Upper lobe of left lung (tissue), 6 donors: ENCODE measurements around the gene TRPC4. TPM values are rescaled to one million over a fixed set of nuclear protein-coding genes. Genes with fewer than 3 reads are reported as not detected.

Source experiments
- ATAC-seq, 2 donors: fragments of 200-7000 bp; cut with Tn5 transposase; one replicate each; pipeline ENCODE4 v1.9.1; 2022; ENCODE audit warnings: mild to moderate bottlenecking in 2 of 2, moderate library complexity in 2 of 2; ENCODE audit not compliant: low FRiP score in 2 of 2
- DNase-seq, 2 donors: peaks; one replicate each; pipeline ENCODE4 v3.0.0-alpha.2; 2019 to 2020
- H3K27ac ChIP-seq, 4 donors: fragments of 200-600 bp; sonication (generic); one replicate each; pipeline ENCODE4 v1.5.1; 2016 to 2019
- H3K27me3 ChIP-seq, 4 donors: fragments of 200-600 bp; sonication (generic); one replicate each; pipeline ENCODE4 v1.5.1; 2017 to 2019
- H3K36me3 ChIP-seq, 4 donors: fragments of 200-600 bp; sonication (generic); one replicate each; pipeline ENCODE4 v1.5.1; 2016 to 2019
- H3K4me1 ChIP-seq, 4 donors: fragments of 200-600 bp; sonication (generic); one replicate each; pipeline ENCODE4 v1.5.1; 2018 to 2019
- H3K4me3 ChIP-seq, 4 donors: fragments of 200-600 bp; sonication (generic); one replicate each; pipeline ENCODE4 v1.5.1; 2017 to 2019; ENCODE audit warnings: mild to moderate bottlenecking in 2 of 4, moderate library complexity in 1 of 4
- H3K9me3 ChIP-seq, 4 donors: fragments of 200-600 bp; sonication (generic); one replicate each; pipeline ENCODE4 v1.5.1; 2018 to 2019
- EP300 ChIP-seq, 4 donors: sonication (generic); formaldehyde crosslinking; IDR thresholded peaks; one replicate each; pipeline ENCODE4 v1.5.1; 2017; ENCODE audit warnings: antibody characterized with exemption in 4 of 4, control low read depth in 2 of 4
- POLR2A ChIP-seq, 4 donors: fragments of 450-650 bp; IDR thresholded peaks; one replicate each; pipeline ENCODE4 v1.5.1; 2016 to 2017; ENCODE audit warnings: antibody characterized with exemption in 4 of 4, mild to moderate bottlenecking in 2 of 4
- POLR2AphosphoS5 ChIP-seq, 2 donors: sonication (generic); formaldehyde crosslinking; IDR thresholded peaks; one replicate each; pipeline ENCODE4 v1.5.1; 2017; ENCODE audit warnings: antibody characterized with exemption in 2 of 2
- WGBS, 2 donors: methylation state at CpG; one replicate each; pipeline ENCODE4 v1.1.5; 2017 to 2018; 5-methylcytosine and 5-hydroxymethylcytosine counted together
- total RNA-seq, 6 donors: library from RNA; depleted of rRNA in 4 of 6; stranded (reverse); fragments of >200 nt in 4 of 6; gene quantifications; one replicate each; pipeline versions ENCODE4 v1.1.0 to v1.2.1, GENCODE V29; 2016 to 2021
- TF ChIP-seq, protein P1 (sequence below), 6 experiments: fragments of 450-650 bp in 4 of 6; fragments of 200-600 bp in 2 of 6; sonication (generic) in 2 of 6; IDR thresholded peaks; one replicate each; pipeline ENCODE4 v1.5.1; 2016 to 2019; ENCODE audit warnings: antibody characterized with exemption in 6 of 6
- donor health status: DM: no; HTN: no; CAD: no; lungs with moderate emphysema.
- donor health status: DM: no; HTN: yes; CAD: no; lungs with severe emphysema.

The TRPC4 gene
- total RNA-seq, 6 donors from 2014 or later, result 0.39 to 6.3 (median 1.8) TPM

DNA sequence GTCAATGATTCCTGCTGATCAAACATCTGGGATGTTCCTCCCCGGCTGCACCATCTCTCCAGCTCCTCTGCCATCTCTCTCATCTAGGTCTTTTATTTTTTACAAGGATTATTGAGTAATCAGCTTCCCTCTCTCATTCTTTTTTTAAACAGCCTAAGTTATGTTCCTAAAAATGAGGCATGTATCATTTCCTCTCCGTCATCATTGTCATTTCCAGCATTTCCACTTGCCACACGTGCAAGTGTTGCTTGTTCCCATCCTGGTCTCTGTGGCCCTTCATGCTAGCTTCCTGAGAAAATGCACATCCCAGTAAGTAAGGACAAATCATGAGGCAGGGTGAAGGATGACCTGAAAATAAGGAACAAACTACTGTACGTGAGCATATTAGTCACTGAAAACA lies 168.3 kb downstream of the TRPC4 start:
- WGBS, 2 donors, result 34 to 49% methylated on average over 4 of the region's 4 CpGs

DNA sequence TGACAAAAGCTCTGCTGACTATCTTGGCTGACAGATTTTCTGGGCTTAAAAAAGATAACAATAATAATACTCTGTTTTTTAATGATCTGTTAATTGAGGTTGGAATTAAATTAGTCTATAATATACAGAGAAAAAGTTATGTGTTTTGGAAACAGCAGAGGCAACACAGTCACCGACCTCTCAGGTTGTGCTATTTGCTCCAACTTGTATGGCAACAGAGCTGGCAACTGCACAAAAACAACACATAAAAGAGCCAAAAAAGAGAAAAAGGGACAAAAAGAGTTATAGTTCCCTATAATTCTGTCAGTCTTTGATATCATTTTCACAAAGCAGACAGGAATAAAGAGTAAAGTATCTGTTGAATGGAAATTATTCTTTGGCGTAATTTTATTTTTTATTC lies 168.7 kb downstream of the TRPC4 start:
- no peaks in the 10 kb centered on the region for H3K36me3 ChIP-seq
- no peaks in the 10 kb centered on the region for H3K4me1 ChIP-seq
- no peak for ATAC-seq
- H3K27me3 ChIP-seq, result no peaks in the 10 kb centered on the region
- TF ChIP-seq POLR2A (IDR thresholded peaks at IDR 0.05) (no peak), EP300 (IDR thresholded peaks at IDR 0.05) (no peak), POLR2AphosphoS5 (IDR thresholded peaks at IDR 0.05) (no peak)
- TF ChIP-seq, protein P1, sequence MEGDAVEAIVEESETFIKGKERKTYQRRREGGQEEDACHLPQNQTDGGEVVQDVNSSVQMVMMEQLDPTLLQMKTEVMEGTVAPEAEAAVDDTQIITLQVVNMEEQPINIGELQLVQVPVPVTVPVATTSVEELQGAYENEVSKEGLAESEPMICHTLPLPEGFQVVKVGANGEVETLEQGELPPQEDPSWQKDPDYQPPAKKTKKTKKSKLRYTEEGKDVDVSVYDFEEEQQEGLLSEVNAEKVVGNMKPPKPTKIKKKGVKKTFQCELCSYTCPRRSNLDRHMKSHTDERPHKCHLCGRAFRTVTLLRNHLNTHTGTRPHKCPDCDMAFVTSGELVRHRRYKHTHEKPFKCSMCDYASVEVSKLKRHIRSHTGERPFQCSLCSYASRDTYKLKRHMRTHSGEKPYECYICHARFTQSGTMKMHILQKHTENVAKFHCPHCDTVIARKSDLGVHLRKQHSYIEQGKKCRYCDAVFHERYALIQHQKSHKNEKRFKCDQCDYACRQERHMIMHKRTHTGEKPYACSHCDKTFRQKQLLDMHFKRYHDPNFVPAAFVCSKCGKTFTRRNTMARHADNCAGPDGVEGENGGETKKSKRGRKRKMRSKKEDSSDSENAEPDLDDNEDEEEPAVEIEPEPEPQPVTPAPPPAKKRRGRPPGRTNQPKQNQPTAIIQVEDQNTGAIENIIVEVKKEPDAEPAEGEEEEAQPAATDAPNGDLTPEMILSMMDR (IDR thresholded peaks at IDR 0.05), result no peak
- no peaks in the 10 kb centered on the region for H3K9me3 ChIP-seq
- H3K27ac ChIP-seq, result peak overlapping the region in 1 of 4 donors; percentile 30
- H3K4me3 ChIP-seq, result no peak overlapping the region
- WGBS, 2 donors, result 62 to 66% methylated on average over 2 of the region's 2 CpGs
- no peak for DNase-seq

More for the DNA sequence above, 168.3 kb downstream of the TRPC4 start:
- Histone ChIP-seq H3K4me3 (no peak overlapping the region), H3K9me3 (no peaks in the 10 kb centered on the region), H3K27me3 (no peaks in the 10 kb centered on the region), H3K36me3 (no peaks in the 10 kb centered on the region), H3K4me1 (no peaks in the 10 kb centered on the region), H3K27ac (peak overlapping the region in 3 of 4 donors; percentile 2 to 36 (median 26))
- no peak for ATAC-seq
- no peak for DNase-seq
- TF ChIP-seq EP300 (IDR thresholded peaks at IDR 0.05), result peak in 3 of 4 donors; percentile 30 to 92 (median 50)
- peak; percentile 46 to 80 for TF ChIP-seq POLR2AphosphoS5 (IDR thresholded peaks at IDR 0.05)
- TF ChIP-seq, protein P1 (IDR thresholded peaks at IDR 0.05), result no peak
- no peak for TF ChIP-seq POLR2A (IDR thresholded peaks at IDR 0.05)

DNA sequence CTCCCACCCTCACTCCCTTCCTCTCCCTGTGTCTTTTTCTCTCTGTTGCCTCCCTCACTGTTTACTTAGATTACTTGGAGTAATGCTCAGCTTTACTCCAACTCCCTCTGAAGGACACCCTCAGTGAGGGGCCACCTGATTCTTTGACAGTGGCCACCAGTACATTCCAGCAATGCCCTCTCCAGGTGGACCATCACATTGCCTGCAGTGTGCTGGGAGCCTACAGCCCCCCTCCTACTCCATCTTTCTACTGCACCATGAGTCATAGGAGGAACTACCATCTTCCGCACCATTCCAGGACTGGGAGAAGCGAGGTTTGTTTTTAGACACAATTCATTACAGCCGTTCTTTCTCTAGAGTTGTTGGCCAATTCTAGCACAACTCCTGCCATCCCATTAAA lies 174.4 kb downstream of the TRPC4 start:
- H3K4me1 ChIP-seq, result no peaks in the 10 kb centered on the region
- DNase-seq, result no peak
- WGBS, 2 donors, result 91 to 96% methylated on average over 3 of the region's 3 CpGs
- H3K36me3 ChIP-seq, result no peaks in the 10 kb centered on the region
- H3K4me3 ChIP-seq, result no peak overlapping the region
- H3K27me3 ChIP-seq, result no peaks in the 10 kb centered on the region
- no peak overlapping the region for H3K27ac ChIP-seq
- TF ChIP-seq EP300 (IDR thresholded peaks at IDR 0.05), result no peak
- no peak for ATAC-seq
- no peaks in the 10 kb centered on the region for H3K9me3 ChIP-seq

DNA sequence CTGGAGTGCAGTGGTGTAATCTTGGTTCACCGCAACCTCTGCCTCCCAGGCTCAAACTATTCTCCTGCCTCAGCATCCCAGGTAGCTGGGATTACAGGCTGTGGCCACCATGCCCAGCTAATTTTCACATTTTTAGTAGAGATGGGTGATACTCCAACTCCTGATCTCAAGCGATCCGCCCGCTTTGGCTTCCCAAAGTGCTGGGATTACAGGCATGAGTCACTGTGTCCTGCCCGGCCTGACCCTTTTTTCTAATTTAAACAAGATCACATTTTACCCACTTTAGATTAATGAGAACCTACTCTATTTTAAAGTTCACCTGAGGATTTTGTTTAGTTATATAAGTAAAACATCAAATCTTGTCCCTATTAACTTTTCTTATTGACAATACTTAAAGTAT lies 179.2 kb downstream of the TRPC4 start:
- Histone ChIP-seq H3K27me3 (no peaks in the 10 kb centered on the region), H3K9me3 (no peaks in the 10 kb centered on the region), H3K27ac (no peak overlapping the region), H3K4me3 (no peak overlapping the region), H3K4me1 (no peaks in the 10 kb centered on the region), H3K36me3 (no peaks in the 10 kb centered on the region)
- TF ChIP-seq POLR2A (IDR thresholded peaks at IDR 0.05), result no peak
- no peak for TF ChIP-seq EP300 (IDR thresholded peaks at IDR 0.05)
- TF ChIP-seq, protein P1 (IDR thresholded peaks at IDR 0.05), result no peak
- no peak for TF ChIP-seq POLR2AphosphoS5 (IDR thresholded peaks at IDR 0.05)
- WGBS, 2 donors, result 91 to 98% methylated on average over 5 of the region's 5 CpGs
- ATAC-seq (no peak), DNase-seq (no peak)

DNA sequence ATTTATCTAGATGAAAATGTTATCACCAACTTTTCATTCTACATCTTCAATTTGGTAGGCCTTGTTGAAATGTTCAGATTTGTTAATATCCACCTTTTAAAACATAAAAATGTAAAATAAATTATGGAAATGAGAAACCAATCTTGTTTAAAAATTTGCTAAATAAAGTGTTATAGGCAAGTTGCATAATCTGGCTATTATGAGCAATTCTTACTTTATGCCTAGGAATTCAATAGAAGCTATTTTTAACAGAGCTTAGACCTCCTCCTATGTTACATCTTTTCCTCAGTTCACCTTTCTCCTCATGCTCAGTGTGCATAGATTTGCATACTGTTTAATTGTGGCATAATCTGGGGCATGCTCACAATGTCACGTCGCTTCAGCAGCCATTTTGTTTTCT lies 183.1 kb downstream of the TRPC4 start:
- Histone ChIP-seq H3K36me3 (no peaks in the 10 kb centered on the region), H3K27ac (no peak overlapping the region), H3K9me3 (no peaks in the 10 kb centered on the region), H3K27me3 (no peaks in the 10 kb centered on the region), H3K4me3 (no peak overlapping the region), H3K4me1 (no peaks in the 10 kb centered on the region)
- WGBS, 2 donors, result 90 to 95% methylated on average over 2 of the region's 2 CpGs
- no peak for ATAC-seq
- TF ChIP-seq POLR2A (IDR thresholded peaks at IDR 0.05), result no peak
- TF ChIP-seq EP300 (IDR thresholded peaks at IDR 0.05), result no peak
- TF ChIP-seq, protein P1 (IDR thresholded peaks at IDR 0.05), result no peak
- TF ChIP-seq POLR2AphosphoS5 (IDR thresholded peaks at IDR 0.05), result no peak
- DNase-seq, result no peak
